Measurements from ENCODE around the gene MEIOB.

- no peak for TF ChIP-seq EZH2phosphoT487 (IDR thresholded peaks at IDR 0.05; ENCODE audit: insufficient read depth, low read depth)
- no peak for TF ChIP-seq EZH2 (IDR thresholded peaks at IDR 0.05; ENCODE audit: insufficient read depth, poor library complexity, severe bottlenecking)
These were observed 20.2 kb downstream of the MEIOB start for GRCh38 chr16:1851793-1852192.
